GM21717 (cell line): Measurements from ENCODE around the gene PARP12.

Experiments used
- ATAC-seq: cut with Tn5 transposase; IDR thresholded peaks from one replicate; pipeline ENCODE4 v1.9.1; 2021; ENCODE audit warnings: mild to moderate bottlenecking, moderate library complexity; ENCODE audit not compliant: unreplicated experiment

Gene PARP12

GRCh38 chr7:140060243-140060630, 2.5 kb downstream of the PARP12 start:
- no peak for ATAC-seq

GRCh38 chr7:140059273-140060242, 3.2 kb downstream of the PARP12 start:
- no peak for ATAC-seq

GRCh38 chr7:140058517-140058916, 4.2 kb downstream of the PARP12 start:
- no peak for ATAC-seq

GRCh38 chr7:140057143-140057535, 5.6 kb downstream of the PARP12 start:
- ATAC-seq = no peak

- ATAC-seq = no peak
These were observed 6.2 kb downstream of the PARP12 start for GRCh38 chr7:140056431-140057142.

- ATAC-seq = no peak
These were observed 6.9 kb downstream of the PARP12 start for GRCh38 chr7:140055833-140056232.

GRCh38 chr7:140054751-140055150, 8.0 kb downstream of the PARP12 start:
- no peak for ATAC-seq

GRCh38 chr7:140053812-140054539, 8.8 kb downstream of the PARP12 start:
- peak; percentile 88 for ATAC-seq

- ATAC-seq = no peak
These were observed 10.9 kb downstream of the PARP12 start for GRCh38 chr7:140051820-140052219.

GRCh38 chr7:140050100-140050499, 12.7 kb downstream of the PARP12 start:
- no peak for ATAC-seq

GRCh38 chr7:140049339-140050024, 13.3 kb downstream of the PARP12 start:
- no peak for ATAC-seq

GRCh38 chr7:140048989-140049338, 13.8 kb downstream of the PARP12 start:
- ATAC-seq = no peak

GRCh38 chr7:140048138-140048537, 14.6 kb downstream of the PARP12 start:
- no peak for ATAC-seq

GRCh38 chr7:140047197-140047596, 15.6 kb downstream of the PARP12 start:
- ATAC-seq = no peak

GRCh38 chr7:140045697-140046096, 17.1 kb downstream of the PARP12 start:
- ATAC-seq = no peak

GRCh38 chr7:140044251-140044650, 18.5 kb downstream of the PARP12 start:
- no peak for ATAC-seq

- no peak for ATAC-seq
These were observed 20.4 kb downstream of the PARP12 start for GRCh38 chr7:140042386-140042670.

- no peak for ATAC-seq
These were observed 20.9 kb downstream of the PARP12 start for GRCh38 chr7:140041659-140042385.

GRCh38 chr7:140039896-140040295, 22.9 kb downstream of the PARP12 start:
- ATAC-seq = no peak

GRCh38 chr7:140039066-140039465, 23.7 kb downstream of the PARP12 start:
- no peak for ATAC-seq
